ENCODE data around the gene MPPE1. TPM values are rescaled to one million over a fixed set of nuclear protein-coding genes. Genes with fewer than 3 reads are reported as not detected.

MPPE1 gene
- total RNA-seq, 1 experiment from 2014 or later, result 21.4 TPM

- Histone ChIP-seq H3K27ac (ENCODE audit: low read depth, low read length) (no peak overlapping the region), H3K36me3 (ENCODE audit: control insufficient read depth in 1 of 2, insufficient read depth in 2 of 2, low read length in 2 of 2) (no peaks in the 10 kb centered on the region), H3K27me3 (ENCODE audit: insufficient read depth, low read length) (no peaks in the 10 kb centered on the region), H3K4me1 (ENCODE audit: control insufficient read depth in 1 of 2, insufficient read depth in 2 of 2, low read length in 2 of 2) (peaks cover 27 to 48% of the 10 kb centered on the region in 2 experiments), H3K9me3 (ENCODE audit: control insufficient read depth in 1 of 2, insufficient read depth in 1 of 2, low read depth in 1 of 2, low read length in 2 of 2) (no peaks in the 10 kb centered on the region), H3K79me2 (ENCODE audit: insufficient read depth, low read length) (no peaks in the 10 kb centered on the region), H3K4me3 (replicated peaks in 1 of 2; ENCODE audit: low read depth in 1 of 2, low read length in 2 of 2) (no peak overlapping the region), H3K9me2 (ENCODE audit: insufficient read depth) (no peaks in the 10 kb centered on the region), H3K4me2 (ENCODE audit: low read length) (no peak overlapping the region), H4K20me1 (ENCODE audit: insufficient read depth) (no peaks in the 10 kb centered on the region), H3K9ac (ENCODE audit: low read length) (no peak overlapping the region), H2AFZ (ENCODE audit: low read depth, low read length, poor library complexity, severe bottlenecking) (no peak overlapping the region)
- no TSS peak for BruUV-seq (replicated peaks)
- DNase-seq (ENCODE audit: low read depth, low spot score) (no peak), ATAC-seq (no peak)
- POLR2A ChIA-PET, result no interaction called here
- RAD21 ChIA-PET (ENCODE audit: low non-redundant PET in 1 of 2, low total read pairs in 2 of 2, uncharacterized antibody in 2 of 2, unreplicated experiment in 2 of 2), result no interaction called here
- CTCF ChIA-PET, result no interaction called here
- TF ChIP-seq POLR2AphosphoS5 (IDR thresholded peaks at IDR 0.05; ENCODE audit: low read depth, low read length), result no peak
- TF ChIP-seq ZFX (IDR thresholded peaks at IDR 0.05), result no peak
- TF ChIP-seq ZBTB33 (IDR thresholded peaks at IDR 0.05; ENCODE audit: extremely low read depth, insufficient replicate concordance, low read length), result no peak
- no peak for TF ChIP-seq CBX3 (IDR thresholded peaks at IDR 0.05; ENCODE audit: low read depth)
- TF ChIP-seq ZNF274 (IDR thresholded peaks at IDR 0.05; ENCODE audit: low read depth, low read length), result no peak
- TF ChIP-seq YY1 (IDR thresholded peaks at IDR 0.05; ENCODE audit: extremely low read depth, insufficient replicate concordance, low read depth, low read length), result no peak
- TF ChIP-seq EZH2phosphoT487 (IDR thresholded peaks at IDR 0.05; ENCODE audit: borderline replicate concordance), result no peak
- no peak for TF ChIP-seq FOSL1 (IDR thresholded peaks at IDR 0.05; ENCODE audit: low read depth)
- TF ChIP-seq ATF3 (IDR thresholded peaks at IDR 0.05), result no peak
- TF ChIP-seq CTCF (IDR thresholded peaks at IDR 0.05 in 2 of 3, conservative IDR thresholded peaks at IDR 0.05 in 1 of 3; ENCODE audit: borderline replicate concordance in 1 of 3, insufficient read depth in 1 of 3, low read depth in 2 of 3, low read length in 2 of 3), result no peak
- no peak for TF ChIP-seq SIN3A (IDR thresholded peaks at IDR 0.05; ENCODE audit: low read depth)
- no peak for TF ChIP-seq ELF1 (IDR thresholded peaks at IDR 0.05; ENCODE audit: borderline replicate concordance, low read depth)
- intact Hi-C loops (cut with micrococcal nuclease), result no loop called here
Observed at GRCh38 chr18:11861583-11862288, 46.4 kb downstream of the MPPE1 start.

Measured in HCT116 (cell line).